PC-3 (cell line): ENCODE results near the gene BLOC1S1. TPM values are rescaled to one million over a fixed set of nuclear protein-coding genes. Genes with fewer than 3 reads are reported as not detected.

Experiments used
- ATAC-seq: fragments of 200-7000 bp; cut with Tn5 transposase; 2 replicates; pipeline ENCODE4 v1.9.1; 2020; ENCODE audit warnings: mild to moderate bottlenecking, moderate library complexity
- BruUV-seq: library from RNA; stranded (reverse); fragments of 400-500 nt; replicated peaks from 2 replicates; lab custom pipeline; 2021; lab: Mats Ljungman, UMichigan
- CTCF ChIA-PET: fragments of 300-600 bp; sonication (Branson Sonifier 250); formaldehyde crosslinking; loops from one replicate; lab custom pipeline; 2022; ENCODE audit warnings: antibody characterized with exemption; lab: Charles Lee
- POLR2A ChIA-PET: fragments of 300-600 bp; sonication (Branson Sonifier 250); formaldehyde crosslinking; loops from one replicate; lab custom pipeline; 2022; ENCODE audit warnings: antibody characterized with exemption; ENCODE audit not compliant: unreplicated experiment; lab: Charles Lee
- DNase-seq: peaks from one replicate; pipeline ENCODE4 v3.0.0-alpha.2; 2015
- H2AFZ ChIP-seq: fragments of 300-600 bp; sonication (generic); 2 replicates; pipeline ENCODE4 v1.6.0; 2016; ENCODE audit warnings: antibody characterized with exemption, low read length
- H3F3A ChIP-seq: fragments of 300-600 bp; sonication (generic); one replicate; pipeline ENCODE4 v1.6.0; 2017; ENCODE audit warnings: antibody characterized with exemption, low read length, control low read depth, mild to moderate bottlenecking; ENCODE audit not compliant: unreplicated experiment
- H3K27ac ChIP-seq: fragments of 300-600 bp; sonication (generic); 2 replicates; pipeline ENCODE4 v1.5.1; 2016; ENCODE audit warnings: mild to moderate bottlenecking, low read length
- H3K27me3 ChIP-seq: fragments of 300-600 bp; sonication (generic); 2 replicates; pipeline ENCODE4 v1.6.1; 2016; ENCODE audit warnings: low read length, mixed read lengths
- H3K36me3 ChIP-seq: fragments of 300-600 bp; sonication (generic); 2 replicates; pipeline ENCODE4 v1.6.1; 2016; ENCODE audit warnings: low read depth, mixed run types, low read length, mixed read lengths
- H3K4me1 ChIP-seq: fragments of 300-600 bp; sonication (generic); 2 replicates; pipeline ENCODE4 v1.5.1; 2016; ENCODE audit warnings: low read length; ENCODE audit not compliant: insufficient read depth
- H3K4me2 ChIP-seq: fragments of 300-600 bp; sonication (generic); 2 replicates; pipeline ENCODE4 v1.6.0; 2016; ENCODE audit warnings: low read length
- H3K4me3 ChIP-seq: fragments of 300-600 bp; sonication (generic); 2 replicates; pipeline ENCODE4 v1.5.1; 2016; ENCODE audit warnings: mild to moderate bottlenecking, low read length, mixed read lengths
- H3K79me2 ChIP-seq: fragments of 300-600 bp; sonication (generic); 2 replicates; pipeline ENCODE4 v1.6.1; 2017; ENCODE audit warnings: low read length, mixed read lengths
- H3K9ac ChIP-seq: fragments of 300-600 bp; sonication (generic); 2 replicates; pipeline ENCODE4 v1.6.0; 2016; ENCODE audit warnings: mild to moderate bottlenecking, low read length
- H3K9me2 ChIP-seq: fragments of 300-600 bp; sonication (generic); replicated peaks from 2 replicates; pipeline ENCODE4 v1.6.1; 2016; ENCODE audit warnings: mixed run types, low read length, mixed read lengths
- H3K9me3 ChIP-seq: fragments of 300-600 bp; sonication (generic); 2 replicates; pipeline ENCODE4 v1.6.1; 2016; ENCODE audit warnings: low read length, mixed read lengths
- H4K20me1 ChIP-seq: fragments of 300-600 bp; sonication (generic); 2 replicates; pipeline ENCODE4 v1.6.1; 2016; ENCODE audit warnings: low read length, mixed read lengths
- EZH2 ChIP-seq: fragments of 300-600 bp; sonication (generic); IDR thresholded peaks from one replicate; pipeline ENCODE4 v1.6.1; 2017; ENCODE audit warnings: antibody characterized with exemption, mild to moderate bottlenecking, low read length; ENCODE audit not compliant: unreplicated experiment
- EZH2phosphoT487 ChIP-seq: fragments of 300-600 bp; sonication (generic); IDR thresholded peaks from 2 replicates; pipeline ENCODE4 v1.6.1; 2018; ENCODE audit warnings: mild to moderate bottlenecking, antibody characterized with exemption, low read length, borderline replicate concordance
- intact Hi-C: fragments of 100-400 bp; cut with micrococcal nuclease; formaldehyde crosslinking; loops from 2 replicates; pipeline ENCODE4 v1.9.0; 2023
- total RNA-seq: library from RNA; depleted of rRNA; stranded (reverse); fragments of >200 nt; gene quantifications from 2 replicates; pipeline ENCODE4 v1.2.3, GENCODE V29; 2014
- TF ChIP-seq, protein P1 (sequence below): fragments of 300-600 bp; sonication (generic); conservative IDR thresholded peaks from 2 replicates; pipeline ENCODE4 v1.5.1; 2017; ENCODE audit warnings: antibody characterized with exemption, low read depth, mild to moderate bottlenecking, low read length

The BLOC1S1 gene
- total RNA-seq, 1 experiment from 2014 or later: 90.8 TPM

DNA sequence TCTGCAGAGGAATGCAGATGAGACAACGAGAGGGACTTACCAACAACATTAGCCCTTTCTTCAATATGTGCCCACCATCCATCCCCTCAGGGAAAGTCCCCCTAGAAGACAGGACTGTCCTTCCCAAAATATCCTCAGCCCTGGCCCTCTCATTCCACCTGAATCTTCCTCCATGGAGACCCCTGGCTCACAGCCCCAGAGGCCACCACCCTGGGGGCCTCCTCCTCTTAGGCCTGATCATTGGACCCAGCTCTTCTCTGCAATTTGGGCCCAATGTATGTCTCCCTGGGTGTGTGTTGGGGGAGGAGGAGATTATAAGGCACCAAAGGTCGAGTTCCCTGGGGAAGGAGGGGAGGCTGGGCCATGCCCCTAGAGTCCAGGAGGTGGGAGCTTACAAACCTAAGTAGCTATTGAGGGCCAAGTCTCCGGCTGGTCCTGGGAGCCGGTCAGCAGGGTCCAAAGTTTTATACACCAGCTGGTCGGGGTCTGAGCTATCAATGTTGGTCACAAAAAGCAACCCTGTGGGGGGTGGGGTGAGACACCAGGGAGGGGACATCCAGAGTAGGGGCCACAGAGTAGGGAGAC, 16.3 kb upstream of the BLOC1S1 start:
- DNase-seq (no peak), ATAC-seq (no peak)
- Histone ChIP-seq H4K20me1 (no peaks in the 10 kb centered on the region), H2AFZ (no peak overlapping the region), H3K4me2 (no peak overlapping the region), H3F3A (no peaks in the 10 kb centered on the region), H3K36me3 (no peaks in the 10 kb centered on the region), H3K27me3 (no peaks in the 10 kb centered on the region), H3K4me3 (no peak overlapping the region), H3K4me1 (no peaks in the 10 kb centered on the region), H3K9me2 (no peaks in the 10 kb centered on the region), H3K9ac (no peak overlapping the region), H3K79me2 (no peaks in the 10 kb centered on the region), H3K9me3 (no peaks in the 10 kb centered on the region), H3K27ac (no peak overlapping the region)
- TF ChIP-seq, protein P1, sequence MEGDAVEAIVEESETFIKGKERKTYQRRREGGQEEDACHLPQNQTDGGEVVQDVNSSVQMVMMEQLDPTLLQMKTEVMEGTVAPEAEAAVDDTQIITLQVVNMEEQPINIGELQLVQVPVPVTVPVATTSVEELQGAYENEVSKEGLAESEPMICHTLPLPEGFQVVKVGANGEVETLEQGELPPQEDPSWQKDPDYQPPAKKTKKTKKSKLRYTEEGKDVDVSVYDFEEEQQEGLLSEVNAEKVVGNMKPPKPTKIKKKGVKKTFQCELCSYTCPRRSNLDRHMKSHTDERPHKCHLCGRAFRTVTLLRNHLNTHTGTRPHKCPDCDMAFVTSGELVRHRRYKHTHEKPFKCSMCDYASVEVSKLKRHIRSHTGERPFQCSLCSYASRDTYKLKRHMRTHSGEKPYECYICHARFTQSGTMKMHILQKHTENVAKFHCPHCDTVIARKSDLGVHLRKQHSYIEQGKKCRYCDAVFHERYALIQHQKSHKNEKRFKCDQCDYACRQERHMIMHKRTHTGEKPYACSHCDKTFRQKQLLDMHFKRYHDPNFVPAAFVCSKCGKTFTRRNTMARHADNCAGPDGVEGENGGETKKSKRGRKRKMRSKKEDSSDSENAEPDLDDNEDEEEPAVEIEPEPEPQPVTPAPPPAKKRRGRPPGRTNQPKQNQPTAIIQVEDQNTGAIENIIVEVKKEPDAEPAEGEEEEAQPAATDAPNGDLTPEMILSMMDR: no peak
- TF ChIP-seq EZH2phosphoT487 (no peak), EZH2 (no peak)
- ChIA-PET POLR2A (interaction anchor here (0.5 to 0.6 kb wide), 3 partner anchors 30 to 45 kb away, joined by 4 read pairs; no protein-coding TSS in a partner anchor), CTCF (no interaction called here)
- no TSS peak for BruUV-seq
- intact Hi-C loops: no loop called here

DNA sequence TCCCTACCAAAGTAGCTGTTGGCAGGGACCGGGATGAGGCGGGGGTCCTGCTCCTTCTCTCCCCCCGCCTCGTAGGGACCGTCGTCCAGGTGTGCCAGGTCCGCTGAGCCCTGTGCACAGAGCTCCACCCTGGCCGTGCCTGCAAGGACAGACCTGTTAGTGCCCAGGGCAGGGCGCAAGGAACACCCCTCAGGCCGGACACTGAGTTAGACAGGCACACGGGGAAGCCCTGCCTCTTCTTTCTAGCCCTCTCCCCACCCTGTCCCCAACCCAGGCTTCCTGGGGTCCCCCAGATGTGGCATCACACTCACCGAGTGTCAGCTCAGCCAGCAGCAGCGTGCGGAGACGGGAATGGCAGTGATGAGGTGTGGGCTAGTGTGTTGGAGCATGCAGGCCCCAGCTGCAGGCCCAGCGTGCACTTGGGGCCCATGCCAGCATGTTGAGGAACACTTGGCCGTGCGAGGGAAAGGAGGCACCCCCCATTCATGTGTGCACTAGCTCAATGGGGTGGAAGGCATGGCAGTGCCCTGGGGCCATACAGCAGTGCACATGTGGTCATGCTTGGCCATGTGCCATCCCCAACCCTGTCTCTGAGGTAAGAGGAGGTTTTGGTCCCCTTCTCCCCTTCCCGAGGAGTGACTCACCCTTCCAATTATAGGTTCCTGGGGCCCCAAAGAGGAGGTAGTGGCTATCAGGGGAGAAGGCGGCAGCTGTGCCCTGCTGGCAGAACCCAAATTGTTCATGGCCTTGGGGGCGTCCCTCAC, 15.4 kb upstream of the BLOC1S1 start:
- H3K4me2 ChIP-seq: no peak overlapping the region
- peak; percentile 17 for DNase-seq

More for the DNA sequence above, 15.4 kb upstream of the BLOC1S1 start:
- no peaks in the 10 kb centered on the region for H3K79me2 ChIP-seq
- H2AFZ ChIP-seq: no peak overlapping the region
- H3K27ac ChIP-seq: no peak overlapping the region
- H3K9me2 ChIP-seq: no peaks in the 10 kb centered on the region
- H3K27me3 ChIP-seq: no peaks in the 10 kb centered on the region
- H3F3A ChIP-seq: no peaks in the 10 kb centered on the region
- no peak overlapping the region for H3K9ac ChIP-seq
- BruUV-seq: no TSS peak
- H3K36me3 ChIP-seq: no peaks in the 10 kb centered on the region
- CTCF ChIA-PET: no interaction called here
- no peaks in the 10 kb centered on the region for H4K20me1 ChIP-seq
- ATAC-seq: no peak
- H3K9me3 ChIP-seq: no peaks in the 10 kb centered on the region
- intact Hi-C loops: no loop called here
- no peaks in the 10 kb centered on the region for H3K4me1 ChIP-seq
- TF ChIP-seq EZH2 (no peak), EZH2phosphoT487 (no peak)
- TF ChIP-seq, protein P1: no peak
- POLR2A ChIA-PET: interaction anchor here (0.5 to 0.6 kb wide), 2 partner anchors 29 to 31 kb away, joined by 4 to 6 read pairs; partner anchors contain the start of gene CD63
- H3K4me3 ChIP-seq: no peak overlapping the region
